NCI-H524 (cell line): ENCODE results near the gene CDK10.
"Not testable (repeated sequence)": the region's sequence is repeated elsewhere in the genome, so short reads cannot be mapped to it uniquely, and the experiment has no call there.

Experiments used
- DNase-seq, 2 experiments: peaks; one replicate each; lab custom pipeline; 2025; lab: John Stamatoyannopoulos, UW

Gene CDK10

DNA sequence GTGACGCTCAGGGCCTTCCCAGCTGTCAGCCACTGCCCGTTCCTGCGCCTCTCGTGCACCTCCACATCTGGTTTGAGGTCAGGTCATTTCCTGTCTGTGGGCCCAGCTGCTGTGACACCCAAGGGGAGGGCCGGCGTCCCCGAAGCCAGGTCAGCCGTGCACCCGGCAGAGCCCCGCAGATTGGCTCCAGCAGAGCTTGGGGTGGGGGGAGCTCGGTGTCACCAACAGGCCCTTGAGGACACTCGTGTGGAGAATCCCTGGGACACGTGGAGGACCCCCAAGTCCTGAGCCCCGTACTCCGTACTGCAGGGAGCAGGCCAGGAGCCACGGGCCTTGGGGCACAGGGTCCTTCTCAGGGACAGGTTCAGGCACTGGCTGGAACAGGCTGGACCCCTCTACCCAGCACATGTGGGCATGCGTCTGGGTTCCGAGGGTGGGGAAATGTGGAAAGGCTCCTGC lies 10.2 kb downstream of the CDK10 start:
- DNase-seq, result no peak

DNA sequence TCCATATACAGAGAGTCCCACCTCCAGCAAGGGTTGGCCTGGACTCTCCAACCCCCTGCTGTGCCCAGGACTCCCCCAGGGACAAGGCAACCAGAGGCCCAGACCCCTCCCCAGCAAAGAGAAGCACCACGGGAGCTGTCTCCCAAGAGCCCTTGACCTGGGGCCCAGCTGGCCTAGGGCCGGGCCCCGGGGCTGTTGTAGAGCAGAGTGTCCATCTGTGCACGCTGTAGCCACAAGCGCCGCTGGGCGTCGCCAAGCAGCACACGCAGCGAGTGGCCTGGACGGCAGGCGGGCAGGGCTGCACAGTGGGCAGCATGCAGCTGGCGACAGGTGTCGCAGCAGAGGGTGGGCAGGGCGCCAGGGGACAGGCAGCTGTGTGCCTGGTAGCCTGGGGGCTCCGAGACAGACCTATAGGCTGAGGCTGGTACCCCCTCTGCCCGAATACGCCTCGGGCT lies 10.7 kb downstream of the CDK10 start:
- peak; percentile 93 to 99 for DNase-seq

DNA sequence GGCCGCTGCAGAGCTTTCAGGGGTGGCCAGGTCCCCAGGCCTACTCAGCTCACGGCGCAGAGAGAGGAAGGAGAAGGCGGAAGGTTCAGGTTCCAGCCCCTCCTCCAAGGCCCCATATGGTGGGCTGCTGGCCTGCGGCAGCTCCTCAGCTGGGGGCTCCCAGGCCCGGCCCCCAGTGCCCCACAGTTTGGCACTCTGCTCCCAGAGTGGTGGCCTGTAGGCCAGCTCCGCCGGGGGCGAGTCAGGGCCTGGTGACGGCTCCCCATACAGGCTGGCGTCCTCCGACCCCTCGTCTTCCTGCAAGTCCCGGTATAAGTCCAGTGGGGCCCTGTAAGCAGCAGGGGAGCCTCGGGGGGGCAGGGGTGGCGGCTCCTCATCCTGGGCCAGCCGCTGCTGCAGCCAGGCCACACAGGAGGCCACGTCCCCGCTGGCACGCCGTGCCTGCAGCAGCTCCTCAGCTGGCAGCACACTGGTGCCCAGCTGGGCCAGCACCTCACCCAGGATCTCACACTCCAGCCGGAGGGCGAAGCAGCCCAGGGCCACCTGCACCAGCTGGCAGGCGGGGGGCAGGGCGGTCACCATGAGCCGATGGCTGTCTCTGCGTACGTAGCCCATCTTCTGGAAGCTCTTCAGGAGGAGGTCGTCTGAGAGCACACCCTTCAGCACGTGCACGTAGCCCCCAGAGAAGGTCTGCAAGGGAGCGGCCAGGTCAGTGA lies 11.3 kb downstream of the CDK10 start:
- DNase-seq, result peak; percentile 70 to 87

DNA sequence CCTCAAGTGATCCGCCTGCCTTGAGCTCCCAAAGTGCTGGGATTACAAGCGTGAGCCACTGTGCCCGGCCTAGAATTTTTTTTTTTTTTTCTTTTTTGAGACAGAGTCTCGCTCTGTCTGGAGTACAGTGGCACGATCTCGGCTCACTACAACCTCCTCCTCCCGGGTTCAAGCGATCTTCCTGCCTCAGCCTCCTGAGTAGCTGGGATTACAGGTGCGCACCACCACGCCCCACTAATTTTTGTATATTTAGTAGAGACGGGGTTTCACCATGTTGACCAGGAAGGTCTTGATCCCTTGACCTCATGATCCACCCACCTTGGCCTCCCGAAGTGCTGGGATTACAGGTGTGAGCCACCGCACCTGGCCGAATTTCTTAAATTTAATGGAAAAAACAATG lies 12.2 kb downstream of the CDK10 start:
- DNase-seq, result not testable (repeated sequence)

DNA sequence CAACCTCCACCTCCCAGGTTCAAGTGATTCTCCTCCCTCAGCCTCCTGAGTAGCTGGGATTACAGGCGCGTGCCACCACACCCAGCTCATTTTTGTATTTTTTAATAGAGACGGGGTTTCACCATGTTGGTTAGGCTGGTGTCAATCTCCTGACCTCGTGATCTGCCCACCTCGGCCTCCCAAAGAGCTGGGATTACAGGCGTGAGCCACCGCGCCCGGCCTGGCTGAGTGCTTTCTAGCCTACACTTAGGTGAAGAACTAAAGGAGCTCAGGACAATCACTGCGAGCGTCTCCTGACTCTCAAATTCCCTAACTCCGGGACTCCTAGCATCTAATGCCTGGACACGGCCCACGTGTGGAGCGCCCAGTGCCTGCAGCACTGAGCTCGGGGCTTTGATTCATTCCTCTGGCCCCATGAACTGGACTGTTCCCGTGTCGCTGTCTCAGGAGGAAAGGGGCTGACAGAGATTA lies 13.2 kb downstream of the CDK10 start:
- DNase-seq, result not testable (repeated sequence)

DNA sequence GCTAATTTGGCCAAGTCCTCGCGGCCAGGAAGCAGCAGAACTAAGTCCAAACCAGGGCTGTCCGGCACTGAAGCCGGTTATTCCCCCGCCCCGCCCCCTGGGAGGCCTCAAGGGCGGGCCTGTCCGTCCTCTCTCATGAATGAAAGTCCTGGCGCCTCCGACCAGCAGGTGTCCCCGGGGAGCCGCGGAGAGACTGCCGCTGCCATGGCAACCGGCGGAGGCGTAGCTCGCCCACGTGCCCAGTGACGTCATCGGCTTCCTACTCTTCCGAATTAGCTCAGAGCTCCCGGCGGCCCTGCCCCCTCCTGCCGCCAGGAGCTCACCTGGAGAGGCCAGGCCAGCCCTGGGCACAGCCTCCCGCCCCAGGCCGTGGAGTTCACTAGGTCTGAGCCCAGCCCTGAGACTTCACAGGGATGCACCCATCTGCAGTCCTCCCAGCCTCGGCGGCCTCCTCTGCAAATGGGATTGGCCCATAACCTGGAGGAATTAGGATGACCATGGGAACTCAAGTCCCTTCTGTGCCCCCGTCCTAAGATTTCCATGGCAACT lies 13.7 kb downstream of the CDK10 start:
- DNase-seq, result peak; percentile 94 to 99

DNA sequence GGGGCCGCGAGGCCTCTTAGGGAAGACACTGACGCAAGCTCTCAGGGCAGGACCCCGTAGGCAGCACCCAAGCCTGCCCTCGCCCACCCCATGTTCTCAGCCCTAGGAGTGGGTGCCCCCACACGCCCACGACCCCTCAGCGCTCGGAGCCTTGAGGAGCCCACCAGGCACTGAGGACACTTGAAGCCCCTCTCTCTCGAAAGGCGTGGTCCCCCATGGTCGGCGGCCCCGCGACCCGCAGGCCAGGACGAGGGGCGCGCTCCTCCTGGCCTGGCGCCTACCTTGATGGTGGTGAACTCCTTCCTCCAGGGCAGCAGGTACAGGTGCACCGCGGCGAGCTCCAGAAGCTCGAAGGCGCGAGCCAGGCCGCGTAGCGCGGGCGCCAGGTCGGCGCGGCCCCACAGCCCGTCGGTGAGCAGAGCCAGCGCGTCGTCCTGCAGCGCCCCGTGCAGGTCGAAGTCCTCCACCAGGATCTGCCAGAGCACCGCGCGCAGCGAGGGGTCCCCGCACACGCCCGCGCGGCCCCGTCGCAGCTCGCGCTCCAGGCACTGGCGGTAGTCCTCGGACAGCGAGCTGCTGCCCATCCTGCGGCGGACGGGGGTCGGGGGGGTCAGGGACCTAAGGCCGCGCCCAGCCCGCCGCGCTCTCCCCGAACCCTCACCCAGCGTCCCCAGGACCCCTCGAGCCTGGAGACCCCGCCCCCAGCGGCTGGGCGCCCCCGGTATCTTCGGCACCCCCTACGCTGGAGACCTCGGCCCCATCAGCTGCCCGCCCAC lies 14.3 kb downstream of the CDK10 start:
- peak in 1 of 2 experiments; percentile 60 for DNase-seq

DNA sequence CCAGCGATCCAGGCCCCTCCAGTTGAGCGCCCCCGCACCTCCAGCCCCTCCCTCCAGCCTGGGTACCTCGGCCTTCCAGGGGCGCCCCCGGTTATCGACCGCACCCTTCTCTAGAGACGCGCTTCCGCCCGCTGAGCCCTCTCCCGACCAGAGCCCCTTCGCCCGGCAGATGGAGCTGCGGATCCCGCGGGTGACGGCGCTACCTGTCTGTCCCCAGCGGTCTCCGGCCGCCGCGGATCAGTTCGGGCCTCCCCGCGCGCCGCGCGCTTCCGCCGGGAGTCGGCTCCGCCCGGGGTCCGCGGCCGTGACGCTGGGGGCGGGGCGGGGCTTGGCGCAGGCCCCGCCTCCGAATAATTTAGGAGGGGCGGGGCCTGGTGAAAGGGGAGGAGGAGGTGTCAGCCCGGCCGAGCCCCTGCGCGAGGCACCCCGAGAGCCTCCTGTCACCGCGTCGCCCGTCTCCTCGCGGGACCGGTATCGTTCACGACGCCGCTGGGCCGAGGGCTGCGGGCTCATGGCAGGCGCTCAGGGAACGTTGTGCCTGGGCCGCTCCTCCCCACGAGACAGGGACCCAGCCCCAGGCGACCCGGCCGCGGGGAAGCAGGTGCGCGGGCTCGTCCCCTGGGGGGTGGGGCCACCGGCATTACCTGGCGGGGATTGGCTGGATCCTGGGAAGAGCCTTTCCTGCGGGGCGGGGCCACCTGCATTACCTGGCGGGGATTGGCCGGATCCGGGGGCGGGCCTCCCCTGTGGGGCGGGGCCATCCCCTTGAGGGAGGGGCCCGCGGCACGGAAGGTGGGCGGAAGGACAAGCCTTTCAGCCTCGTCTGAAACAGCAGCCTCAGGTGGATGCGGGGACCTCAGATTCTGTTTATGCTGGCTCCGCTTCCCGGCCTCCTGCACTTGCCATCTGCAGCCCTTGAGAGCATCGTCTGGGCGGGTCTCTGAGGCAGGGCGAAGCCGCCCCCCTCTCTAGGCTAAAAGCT lies 15.2 kb downstream of the CDK10 start, which contains the start of gene SPATA2L:
SPATA2L (minus strand) TSS at position 281 of the 982 bp plus-strand sequence. CDS start 473 bp downstream, outside the sequence.
- DNase-seq, result peak; percentile 93 to 97

DNA sequence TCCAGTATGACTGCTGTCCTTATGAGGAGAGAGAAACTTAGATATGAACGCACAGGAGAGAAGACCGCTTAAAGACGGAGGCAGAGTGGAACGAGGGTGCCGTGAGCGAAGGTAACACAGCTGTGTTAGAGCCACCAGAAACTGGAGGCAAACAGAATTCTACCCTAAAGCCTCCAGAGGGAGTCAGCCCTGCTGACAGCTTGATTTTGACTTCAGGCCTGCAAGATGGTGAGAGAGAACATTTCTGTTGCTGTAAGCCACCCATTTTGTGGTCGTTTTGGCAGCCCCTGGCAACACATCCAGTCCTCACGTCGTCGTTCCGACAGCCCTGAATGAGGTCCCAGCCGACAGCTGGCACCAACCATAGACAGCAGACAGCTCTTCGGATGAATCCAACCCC lies 17.8 kb downstream of the CDK10 start:
- no peak for DNase-seq

DNA sequence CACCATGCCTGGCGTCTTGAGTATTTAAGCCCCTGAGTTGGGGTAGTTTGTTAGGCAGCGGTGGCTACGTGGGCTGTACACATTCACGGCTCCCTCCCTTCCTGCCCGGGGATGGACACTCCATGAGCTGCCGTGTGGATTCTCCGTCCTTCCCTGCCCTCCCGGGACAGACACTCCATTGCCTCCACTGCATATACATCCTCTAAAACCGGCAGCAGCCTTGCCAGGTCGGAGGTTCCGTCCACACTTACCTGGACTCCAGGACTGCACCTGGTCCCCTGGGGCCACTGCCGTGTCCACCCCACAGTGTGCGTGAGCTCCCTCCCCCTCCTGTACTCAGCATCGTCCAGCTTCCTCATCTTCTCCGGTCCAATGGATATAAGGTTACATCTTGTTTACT lies 18.5 kb downstream of the CDK10 start:
- DNase-seq, result no peak

DNA sequence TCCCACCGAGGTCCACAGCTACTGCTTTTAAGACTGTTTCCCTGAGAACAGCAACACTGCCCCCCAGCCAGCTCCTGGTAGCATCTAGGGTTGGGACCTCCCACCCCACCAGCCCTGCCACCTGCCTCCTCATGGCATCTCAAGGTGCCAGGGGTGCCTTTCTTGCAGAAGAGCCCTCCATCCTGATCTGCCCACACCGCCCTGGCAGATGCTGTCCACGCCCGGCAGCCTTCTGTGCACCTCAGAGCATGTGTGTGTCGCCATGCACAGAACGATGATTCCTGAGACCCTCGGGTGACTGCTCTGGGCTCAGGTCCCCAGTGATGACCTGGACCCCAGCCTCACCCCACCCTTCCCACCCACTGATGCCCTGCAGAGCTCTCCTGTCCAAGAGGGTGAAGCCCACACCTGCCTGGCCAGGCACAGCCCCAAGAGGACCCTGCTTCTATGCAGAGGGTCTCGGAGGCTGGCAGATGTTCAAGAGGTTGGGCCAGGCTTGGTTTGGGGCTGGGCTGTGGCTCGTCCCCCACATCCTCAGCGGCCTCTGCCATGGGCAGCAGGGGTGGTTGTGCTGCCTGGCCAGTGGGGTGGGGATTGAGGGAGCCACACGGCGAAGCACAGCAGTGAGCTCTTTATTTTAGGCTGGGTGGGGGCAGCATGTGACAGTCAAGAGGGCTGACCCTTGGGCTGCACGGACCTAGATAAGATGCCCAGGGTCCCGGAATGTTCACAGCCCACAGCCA lies 20.2 kb downstream of the CDK10 start:
- DNase-seq, result peak in 1 of 2 experiments; percentile 51

DNA sequence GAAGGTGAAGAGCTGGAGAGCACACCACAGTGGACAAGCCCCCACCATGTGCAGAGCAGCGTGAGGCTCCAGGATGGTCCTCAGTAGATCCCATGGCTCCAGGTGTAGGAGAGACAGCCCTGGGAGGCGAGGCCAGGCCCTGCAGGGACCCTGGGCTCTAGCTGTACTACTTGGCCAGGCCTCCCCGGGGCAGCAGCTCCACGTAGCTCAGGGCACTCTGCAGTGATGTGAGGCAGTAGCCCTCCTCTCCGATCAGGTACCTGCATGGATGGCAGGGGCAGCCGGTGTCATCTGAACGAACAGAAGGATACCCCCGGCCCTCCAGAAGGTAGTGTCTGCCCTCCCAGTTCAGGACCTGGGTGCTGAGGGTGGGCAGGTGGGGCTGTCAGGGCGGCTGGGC lies 21.2 kb downstream of the CDK10 start:
- DNase-seq, result no peak

DNA sequence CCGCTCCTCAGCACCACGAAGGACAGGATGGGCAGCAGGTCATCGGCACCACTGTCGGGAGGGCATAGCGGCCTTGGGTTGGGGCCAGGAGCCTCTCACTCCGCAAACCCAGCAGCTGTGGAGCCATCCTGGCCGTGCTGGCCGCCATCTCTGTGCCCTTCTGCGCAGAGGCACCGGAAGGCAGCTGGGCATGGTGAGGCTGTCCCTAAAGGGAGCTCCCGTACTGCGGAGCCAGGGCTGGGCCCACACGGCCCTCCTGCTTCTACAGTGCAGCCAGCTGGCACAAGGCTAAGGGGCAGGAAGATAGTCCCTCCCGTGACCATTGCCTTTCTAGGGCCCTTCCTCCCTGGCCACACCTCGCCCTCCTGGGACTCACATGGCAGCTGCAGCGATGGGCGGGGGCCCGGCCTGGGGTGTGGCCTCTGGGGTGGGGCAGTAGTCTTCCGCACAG lies 22.0 kb downstream of the CDK10 start:
- DNase-seq, result no peak

DNA sequence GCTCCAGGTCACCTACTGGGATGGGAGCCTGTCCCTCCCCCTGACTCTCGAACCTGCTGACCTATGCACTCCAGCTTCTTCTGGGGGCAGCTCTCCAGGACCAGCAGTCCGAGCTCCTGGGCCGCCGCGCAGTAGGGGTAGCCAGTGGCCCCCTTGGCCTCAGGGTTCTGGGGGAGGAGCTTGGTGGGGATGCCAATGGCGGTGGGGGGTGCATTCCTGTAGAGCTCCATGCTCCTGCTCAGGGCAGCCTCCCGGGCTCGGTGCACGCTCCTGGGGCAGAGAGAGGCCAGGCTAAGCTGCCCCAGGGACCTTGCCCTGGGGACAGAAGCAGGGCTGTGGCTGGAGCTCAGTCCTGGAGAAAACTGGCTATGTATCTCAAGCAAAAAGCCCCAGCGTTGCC lies 22.7 kb downstream of the CDK10 start:
- DNase-seq, result no peak

DNA sequence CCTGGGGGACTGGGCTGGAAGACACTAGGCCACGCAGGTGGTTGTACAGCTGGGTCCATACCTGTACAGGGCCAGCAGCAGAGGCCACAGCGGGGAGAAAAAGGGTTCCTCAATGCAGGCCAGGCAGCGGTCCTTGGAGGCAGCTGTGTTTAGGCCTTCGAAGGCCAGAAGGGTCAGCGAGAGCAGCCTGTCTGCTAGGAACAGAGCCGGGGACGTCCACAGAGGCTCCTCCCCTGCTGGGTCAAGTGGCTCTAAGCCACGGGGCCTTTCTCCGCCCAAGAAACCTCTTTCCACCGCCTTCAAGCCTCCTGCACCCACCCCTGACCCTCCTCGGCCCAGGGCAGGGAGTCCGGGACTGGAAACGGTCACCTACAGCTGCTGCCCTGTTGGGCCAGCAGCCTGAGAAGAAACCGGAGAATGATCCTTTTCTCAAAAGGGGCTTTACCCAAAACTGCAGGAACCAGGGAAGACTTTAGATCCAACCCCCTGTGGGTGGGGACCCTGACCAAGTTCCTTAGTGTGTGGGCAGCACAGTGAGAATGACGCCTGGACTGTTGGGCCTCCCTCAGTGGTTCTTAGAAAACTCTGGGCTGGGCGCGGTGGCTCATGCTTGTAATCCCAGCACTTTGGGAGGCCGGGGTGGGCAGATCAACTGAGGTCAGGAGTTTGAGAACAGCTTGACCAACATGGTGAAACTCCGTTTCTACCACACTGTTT lies 23.4 kb downstream of the CDK10 start:
- no peak for DNase-seq

DNA sequence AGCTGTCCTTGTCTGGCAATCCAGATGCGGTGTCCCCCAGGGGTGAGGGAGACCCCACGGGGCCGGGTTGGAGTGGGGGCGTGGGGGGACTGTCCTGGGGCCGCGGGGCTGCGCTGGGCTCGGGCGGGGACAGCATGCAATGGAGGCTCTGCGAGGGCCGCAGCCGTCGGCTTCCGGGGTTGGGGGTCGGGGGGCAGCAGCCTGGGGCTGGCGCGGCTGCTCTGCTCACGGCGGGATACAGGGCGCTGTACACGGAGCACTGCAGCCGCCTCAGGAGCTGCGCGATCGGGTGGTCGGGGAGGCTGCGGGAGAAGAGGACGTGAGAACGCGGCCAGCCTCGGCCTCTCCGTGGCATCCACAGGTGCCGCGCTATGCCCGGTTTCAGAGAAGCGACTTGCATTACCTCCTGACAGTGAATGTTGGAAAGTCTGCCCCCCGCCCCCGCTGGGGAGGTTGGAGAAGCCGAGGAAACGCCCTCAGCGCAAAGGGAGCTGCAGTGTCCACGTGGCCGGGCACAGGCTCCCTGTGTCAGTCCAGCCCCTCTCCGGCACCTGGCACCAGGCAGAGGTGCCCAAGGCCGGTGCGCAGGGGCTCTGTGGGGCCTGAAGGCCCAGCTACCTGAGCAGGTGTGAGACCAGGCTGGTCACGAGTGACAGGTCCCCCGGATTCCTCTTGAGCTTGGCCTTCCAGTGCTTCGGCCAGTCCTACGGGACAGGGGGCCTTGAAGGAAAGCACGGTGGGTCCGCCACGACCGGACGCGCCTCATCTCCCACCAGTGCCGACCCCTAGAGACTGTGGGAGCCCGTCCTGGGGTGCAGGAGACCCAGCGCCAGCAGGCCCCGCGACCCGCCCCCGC lies 24.4 kb downstream of the CDK10 start:
- no peak for DNase-seq

DNA sequence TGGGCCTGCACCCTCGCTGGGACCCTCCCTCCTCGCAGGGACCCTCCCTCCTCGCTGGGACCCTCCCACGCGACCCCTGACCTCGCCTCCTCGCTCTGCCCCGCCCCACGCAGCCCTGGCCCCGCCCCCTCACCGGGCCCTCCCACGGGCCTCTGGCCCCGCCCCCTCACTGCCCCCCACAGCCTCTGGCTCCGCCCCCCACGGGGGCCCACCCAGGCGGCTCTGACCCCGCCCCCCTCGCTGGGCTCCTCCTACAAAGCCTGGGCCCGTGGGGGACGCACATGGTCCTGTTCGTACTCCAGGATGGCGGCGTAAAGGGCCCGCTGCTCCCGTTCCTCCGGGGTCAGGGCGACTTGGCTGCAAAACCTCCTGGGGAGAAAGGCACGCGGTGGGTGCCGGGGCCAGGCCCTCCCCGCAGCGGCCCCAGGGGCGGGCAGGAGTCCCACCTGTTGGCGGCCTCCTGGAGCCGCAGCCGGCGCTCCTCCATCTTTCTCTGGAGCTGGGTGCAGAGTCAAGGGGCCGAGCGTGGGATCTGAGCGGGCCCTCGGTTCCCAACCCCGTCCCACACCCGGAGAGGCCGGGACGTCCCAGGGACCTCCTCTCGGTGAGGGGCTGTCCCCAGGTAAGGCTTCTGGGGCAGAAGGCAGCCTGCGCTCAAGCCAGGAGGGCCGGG lies 25.2 kb downstream of the CDK10 start:
- peak; percentile 37 to 56 for DNase-seq

DNA sequence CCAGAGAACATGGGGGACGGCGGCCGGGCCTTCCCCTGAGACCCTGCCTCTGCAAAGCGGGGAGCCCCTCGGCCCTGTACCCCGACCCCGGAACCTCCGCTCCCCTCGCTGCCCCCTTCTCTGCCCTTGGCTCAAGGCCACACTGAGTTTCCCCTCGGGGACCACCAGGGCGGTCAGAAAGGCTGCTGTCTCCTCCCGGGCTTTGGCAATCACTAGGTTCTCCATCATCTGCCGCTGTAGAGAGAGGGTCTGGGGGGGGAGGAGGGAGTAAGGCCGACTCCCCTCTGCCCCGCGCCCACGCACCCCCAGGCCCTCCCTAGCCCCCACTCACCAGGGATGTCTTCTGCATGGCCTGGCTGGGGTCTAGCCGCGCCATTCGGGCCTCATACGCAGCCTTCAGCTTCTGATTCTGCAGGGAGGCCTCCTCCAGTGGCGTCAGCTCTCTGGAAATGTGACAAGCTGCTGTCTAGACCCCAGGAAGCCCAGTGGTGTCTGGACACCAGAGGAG lies 25.8 kb downstream of the CDK10 start:
- DNase-seq, result peak in 1 of 2 experiments; percentile 64
